SIG-M5 treated with dmso at 0.1 percent for 504 hours (cell line): ENCODE measurements around the gene IMP4.

ENCODE experiments used
- DNase-seq: peaks from one replicate; lab custom pipeline; 2025; ENCODE audit not compliant: unreplicated experiment; lab: John Stamatoyannopoulos, UW

Gene IMP4

DNA sequence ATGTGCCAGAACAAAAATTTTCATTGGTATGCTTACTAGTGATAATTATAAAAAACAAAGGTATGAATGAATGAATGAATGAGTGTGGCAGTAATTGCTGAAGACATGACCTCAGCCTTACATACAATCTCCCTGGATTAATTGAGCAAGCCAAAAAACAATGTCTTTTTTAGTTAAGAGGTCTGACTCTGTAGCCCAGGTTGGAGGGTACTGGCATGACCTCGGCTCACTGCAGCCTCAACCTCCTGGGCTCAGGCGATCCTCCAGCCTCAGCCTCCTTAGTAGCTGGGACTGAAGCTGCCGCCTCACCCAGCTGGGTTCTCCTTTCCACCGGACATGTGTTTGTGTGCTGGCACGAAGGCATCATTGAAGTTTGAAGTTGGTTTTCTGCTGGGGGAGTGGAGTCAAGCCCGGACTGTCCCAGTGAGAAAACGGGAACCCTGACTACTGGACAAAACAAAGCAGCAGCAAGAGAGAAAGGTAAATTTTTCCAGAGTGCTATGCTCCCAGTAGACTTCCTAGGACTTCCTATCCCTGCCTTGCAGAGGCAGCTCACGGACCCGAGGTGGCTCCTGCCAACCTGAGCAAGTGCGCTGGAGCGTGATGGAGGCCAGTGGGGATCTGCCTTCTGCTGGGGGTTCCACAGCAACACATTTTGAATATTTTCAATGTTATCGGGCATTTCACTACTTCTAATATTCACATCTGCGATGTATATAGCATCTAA lies 6.4 kb upstream of the IMP4 start:
- DNase-seq: no peak

DNA sequence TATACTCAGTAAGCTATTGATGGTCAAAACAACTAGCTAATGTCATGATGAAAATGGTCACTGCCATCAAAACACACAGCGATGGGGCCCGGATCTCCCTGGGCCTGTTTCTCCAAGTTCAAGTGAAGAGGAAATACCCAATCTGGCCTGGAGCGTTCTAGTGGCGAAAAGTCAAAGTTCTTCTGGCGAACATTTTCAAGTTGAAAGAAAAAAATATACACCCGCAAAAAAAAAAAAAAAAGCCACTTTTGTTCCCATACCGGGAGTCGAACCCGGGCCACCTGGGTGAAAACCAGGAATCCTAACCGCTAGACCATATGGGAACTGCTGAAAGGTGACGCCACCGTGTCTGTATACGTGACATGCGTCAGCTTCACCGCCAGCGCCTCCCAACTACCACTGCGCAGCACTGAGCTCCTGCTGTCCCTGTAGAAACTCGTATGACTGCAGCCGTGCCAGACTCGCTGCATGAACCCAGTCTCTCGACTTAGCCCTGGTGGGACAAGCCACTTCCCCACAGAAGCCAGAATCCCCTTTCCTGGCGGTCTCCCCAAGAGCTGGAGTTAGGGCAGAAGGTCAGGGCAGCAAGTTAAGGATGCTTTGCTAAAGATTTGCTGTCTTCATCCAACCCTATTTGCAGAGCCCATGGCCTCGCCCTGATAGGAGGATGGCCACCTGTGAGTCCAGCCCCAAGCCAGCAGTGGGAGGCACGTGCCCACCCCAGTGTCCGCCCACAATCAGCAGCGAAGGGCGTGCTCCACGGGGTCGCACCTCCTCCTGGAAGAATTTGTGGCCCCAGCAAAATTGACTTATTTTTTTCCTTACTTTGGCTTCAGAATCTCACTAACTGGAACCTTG lies 5.6 kb upstream of the IMP4 start:
- DNase-seq: peak; percentile 38

DNA sequence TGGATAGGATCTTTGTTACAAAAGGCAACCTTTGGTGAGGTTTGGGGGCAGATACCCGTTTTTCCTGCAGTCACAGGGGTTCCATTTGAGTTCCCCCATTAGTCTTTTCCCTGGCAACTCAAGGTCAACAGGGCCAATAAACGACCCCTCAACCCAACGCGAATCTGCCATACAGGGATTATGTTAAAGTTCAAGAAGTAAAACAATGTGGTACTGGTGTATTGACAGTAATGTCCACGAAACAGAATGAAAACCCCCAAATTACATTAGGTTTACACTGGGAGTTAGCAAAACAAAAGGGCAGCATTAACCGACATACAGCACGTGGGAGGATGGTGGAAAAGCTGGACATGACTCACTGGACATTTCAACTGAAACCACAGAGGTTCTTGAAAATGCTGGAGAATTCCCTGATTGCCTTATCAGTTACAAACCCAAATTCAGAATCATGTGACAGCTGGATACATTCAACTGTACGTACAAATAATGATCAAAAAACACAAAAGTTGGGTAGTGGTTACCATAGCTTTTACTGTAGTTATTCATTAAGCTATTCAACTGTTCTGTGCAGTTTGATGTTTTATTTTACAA lies 4.9 kb upstream of the IMP4 start:
- no peak for DNase-seq

DNA sequence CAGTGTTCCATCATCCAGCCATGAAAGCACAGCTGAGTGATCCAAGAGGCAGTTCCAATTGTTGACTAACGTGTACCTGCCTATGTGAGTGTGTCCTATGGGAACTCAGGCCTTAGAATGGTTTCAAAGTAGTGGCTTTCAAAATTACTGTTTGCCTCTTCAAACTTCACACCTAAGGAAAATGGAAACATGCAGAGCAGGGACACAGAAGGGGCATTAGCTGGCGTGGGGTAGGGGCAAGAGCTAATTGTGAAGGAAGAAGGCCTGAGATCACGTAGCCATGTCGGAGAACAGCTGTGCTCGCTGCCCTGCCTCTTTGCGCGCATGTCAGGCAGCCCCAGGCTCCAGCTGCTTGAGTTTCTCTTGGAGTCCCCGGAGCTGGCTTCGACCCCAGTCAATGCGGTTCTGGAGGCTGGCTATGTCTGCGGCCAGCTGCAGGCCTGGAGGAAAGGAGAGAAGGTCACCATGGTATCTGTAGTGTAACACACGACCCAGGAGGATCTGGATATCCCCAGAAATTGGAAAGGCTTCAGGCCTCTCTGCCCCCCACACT lies 3.8 kb upstream of the IMP4 start:
- DNase-seq: no peak

DNA sequence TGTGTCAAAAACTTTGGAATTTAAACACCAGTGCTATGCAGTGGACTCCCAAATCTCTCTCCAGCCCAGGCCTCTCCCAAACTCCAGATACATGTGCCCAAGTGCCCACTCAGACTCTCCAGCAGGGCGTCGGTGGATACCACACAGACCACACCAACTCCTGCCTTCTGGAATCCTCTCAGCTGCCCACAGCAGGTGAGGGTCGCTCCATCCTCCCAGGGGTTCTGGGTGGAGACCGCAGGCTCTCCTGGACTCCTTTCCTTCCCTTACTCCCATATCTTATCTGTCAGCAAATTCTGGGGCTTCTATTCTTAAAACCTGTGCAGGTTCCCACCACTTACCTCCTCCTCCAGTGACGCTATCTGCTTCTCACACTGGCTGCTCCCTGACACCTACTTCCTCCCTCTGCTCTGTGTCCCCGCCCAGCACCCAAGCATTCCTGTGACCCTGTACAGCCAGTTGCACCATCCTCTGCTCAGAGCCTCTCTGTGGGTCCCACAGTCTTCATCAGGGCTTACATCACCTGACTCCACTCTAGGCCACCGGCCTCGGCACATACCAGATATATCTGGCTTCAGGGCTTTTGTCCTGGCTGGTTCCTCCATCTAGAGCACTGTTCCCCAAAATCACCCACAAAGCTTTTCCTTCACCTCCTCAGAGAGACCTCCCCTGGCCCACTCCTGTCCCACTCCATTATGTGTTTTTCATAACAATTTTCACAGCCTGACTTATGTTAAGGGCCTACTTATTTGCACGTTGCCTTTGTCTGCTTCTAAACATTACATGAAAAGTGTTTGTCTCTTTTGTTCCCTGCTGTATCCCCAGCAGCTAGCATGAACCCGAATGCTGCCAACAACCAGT lies 2.6 kb upstream of the IMP4 start:
- peak; percentile 53 for DNase-seq

DNA sequence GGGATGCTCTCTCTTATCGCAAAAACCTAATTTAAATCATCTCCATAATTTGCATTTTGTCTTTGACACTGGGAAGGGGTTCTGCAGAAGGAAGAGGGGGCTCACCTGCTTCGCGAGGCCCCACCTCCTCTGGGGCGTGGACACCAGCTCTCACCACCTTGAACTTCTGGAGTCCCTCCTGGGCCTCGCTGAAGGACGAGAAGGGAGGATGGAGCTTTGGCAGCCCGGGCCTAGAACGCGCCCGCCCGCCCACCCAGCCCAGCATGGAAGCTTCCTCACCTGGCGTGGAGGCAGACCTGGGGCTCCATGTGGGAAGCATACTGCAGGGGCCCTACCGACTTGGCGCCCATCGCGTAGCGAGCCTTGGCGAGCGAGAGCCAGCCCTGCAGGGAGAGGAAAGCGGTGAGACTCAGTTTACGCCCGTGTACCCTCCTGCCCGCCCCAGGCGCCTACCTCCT lies 1.1 kb upstream of the IMP4 start:
- peak; percentile 20 for DNase-seq

DNA sequence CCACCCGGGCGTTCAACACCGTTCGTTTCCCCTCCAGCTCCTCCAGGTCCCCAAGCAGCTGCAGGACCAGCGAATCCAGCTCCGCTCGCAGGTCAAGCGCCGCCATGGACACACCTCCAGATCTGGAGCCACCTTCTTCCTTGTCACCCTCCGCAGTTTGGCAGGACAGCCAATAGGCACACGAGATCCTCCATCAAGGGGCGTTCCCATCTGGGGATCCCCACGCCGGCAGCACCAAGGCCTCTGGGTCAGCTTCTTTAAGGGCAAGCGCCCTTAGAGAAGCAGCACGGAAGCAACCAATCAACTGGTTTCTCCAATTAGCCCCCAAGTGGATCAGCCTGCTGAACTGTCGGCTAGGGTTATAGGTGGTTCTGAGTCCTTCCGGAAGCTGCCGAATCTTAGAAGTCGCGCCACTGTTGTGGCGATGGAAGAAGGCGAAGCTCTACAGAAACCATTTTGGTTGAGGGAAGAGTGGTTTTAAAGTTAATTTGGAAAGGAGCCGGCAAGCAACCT lies 621 bp upstream of the IMP4 start:
- peak; percentile 97 for DNase-seq

DNA sequence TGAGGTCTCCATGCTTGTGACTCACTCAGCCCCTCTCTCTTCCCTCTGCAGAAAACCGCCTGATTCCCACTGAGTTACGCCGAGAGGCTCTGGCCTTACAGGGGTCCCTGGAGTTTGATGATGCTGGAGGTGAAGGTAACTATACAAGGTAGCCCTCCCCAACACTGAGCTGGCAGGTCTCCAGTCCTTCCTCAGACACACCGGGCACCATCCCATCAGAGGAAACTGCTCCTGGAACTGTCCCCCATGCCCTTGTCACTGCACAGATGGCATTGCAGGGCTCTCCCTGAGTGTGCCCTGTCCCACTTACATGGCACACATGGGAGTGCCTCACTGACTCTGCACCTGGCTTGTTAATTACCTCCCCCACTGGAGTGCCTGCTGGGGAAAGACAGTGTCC lies 1.9 kb downstream of the IMP4 start:
- no peak for DNase-seq

DNA sequence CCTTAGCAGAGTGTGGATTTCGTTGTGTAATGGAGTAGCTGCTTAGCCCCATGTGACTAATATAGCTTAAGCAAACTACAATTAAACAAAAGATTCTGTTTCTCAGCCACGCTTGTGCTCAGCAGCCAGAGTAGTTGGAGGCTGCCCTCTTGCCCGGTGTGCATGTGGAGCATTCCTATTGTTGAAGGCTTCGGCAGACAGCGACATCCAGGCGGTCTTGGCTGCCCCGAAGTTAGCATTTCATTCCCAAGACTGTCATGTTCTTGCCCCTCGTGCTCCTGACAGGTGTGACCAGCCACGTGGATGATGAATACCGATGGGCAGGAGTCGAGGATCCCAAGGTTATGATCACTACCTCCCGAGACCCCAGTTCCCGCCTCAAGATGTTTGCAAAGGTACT lies 2.4 kb downstream of the IMP4 start:
- no peak for DNase-seq

DNA sequence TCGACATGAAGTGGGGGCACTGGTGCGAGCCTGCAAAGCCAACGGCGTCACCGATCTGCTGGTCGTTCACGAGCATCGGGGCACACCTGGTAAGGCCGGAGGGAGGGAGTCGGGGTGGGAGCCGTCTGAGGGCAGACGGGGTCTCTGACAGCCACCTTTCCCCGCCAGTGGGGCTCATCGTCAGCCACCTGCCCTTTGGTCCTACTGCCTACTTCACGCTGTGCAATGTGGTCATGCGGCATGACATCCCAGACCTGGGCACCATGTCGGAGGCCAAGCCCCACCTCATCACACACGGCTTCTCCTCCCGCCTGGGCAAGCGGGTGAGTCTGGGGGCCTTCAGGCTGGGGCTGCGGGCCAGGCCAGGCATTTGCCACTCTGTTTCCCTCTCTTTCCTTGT lies 2.9 kb downstream of the IMP4 start:
- no peak for DNase-seq

DNA sequence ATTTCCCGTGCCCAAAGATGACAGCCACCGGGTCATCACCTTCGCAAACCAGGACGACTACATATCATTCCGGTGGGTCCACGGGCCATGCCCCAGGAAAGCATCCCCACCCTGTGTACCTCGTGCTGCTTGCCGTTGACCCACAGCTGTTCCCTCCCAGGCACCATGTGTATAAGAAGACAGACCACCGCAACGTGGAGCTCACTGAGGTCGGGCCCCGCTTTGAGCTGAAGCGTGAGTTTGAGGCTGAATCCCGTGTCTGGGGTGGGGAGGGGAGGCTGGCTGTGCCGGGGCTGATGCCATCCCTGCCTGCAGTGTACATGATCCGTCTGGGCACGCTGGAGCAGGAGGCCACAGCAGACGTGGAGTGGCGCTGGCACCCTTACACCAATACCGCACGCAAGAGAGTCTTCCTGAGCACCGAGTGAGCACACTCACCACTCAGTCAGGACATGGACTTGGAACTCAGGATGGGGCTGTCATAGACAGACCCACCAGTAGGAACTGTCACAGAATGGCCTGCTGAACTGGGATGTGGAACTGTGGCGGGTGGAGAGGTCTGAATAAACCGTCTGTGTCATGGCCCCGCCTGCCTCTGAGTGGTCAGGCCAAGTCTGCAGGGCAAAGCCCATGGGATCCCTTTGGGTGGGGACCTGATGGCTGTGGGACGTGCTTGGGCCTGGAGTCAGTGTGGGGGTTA lies 3.5 kb downstream of the IMP4 start:
- no peak for DNase-seq

DNA sequence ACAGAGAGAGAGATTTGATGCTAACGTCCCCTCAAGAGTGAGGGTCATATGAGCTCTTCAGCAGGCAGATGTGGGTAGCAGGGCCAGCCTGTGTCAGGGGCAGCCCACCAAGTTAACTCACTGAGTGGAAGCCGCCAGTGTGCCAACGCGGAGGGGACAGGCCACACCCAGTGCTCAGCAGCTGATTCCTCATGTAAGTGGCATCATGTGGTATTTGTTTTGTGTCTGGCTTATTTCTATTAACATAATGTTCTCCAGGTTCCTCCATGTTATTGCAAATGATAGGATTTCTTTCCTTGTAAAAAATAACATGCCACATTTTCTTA lies 4.0 kb downstream of the IMP4 start:
- no peak for DNase-seq

DNA sequence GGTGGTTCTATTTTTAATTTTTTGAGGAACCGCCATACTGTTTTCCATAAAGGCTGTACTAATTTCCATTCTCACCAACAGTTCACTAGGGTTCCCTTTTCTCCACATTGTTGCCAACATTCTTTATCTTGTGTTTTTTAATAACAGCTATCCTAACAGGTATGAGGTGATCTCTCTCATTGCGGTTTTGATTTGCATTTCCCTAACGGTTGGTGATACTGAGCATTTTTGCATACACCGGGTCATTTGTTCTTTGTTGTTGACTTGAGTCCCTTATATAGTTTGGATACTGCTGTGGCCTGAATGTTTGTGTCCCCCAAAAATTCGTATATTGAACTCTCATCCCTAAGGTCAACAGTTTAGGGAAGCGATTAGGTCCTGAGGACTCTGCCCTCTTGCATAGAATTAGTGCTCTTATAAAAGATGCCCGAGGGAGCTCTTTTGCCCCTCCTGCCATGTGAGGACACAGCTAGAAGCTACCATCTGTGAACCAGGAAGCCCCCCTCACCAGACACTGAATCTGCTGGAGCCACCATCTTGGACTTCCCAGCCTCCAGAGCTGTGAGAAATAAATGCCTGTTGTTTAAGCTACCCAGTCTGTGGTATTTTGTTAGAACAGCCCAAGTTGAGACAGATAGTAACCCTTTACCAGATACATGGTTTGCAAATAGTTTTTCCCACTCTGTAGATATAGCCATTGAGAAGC lies 4.7 kb downstream of the IMP4 start:
- DNase-seq: no peak

DNA sequence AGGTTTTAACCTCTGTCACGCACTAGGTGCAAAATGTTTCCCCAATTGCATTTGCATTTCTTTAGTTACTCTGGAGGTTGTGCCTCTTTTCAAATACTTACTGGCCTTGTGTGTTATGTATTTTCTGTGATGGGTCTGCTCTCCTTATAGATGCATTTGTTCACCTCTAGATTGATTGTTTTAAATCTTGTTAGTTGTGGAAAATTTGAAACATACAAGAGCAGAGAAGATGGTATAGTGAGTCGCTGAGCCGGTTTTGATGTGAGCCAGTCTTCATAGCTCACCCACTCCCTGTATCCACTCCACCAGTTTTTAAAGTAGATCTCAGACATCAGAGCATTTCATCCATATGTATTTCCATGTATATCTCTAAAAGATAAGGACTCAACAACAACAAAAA lies 6.5 kb downstream of the IMP4 start:
- DNase-seq: no peak

DNA sequence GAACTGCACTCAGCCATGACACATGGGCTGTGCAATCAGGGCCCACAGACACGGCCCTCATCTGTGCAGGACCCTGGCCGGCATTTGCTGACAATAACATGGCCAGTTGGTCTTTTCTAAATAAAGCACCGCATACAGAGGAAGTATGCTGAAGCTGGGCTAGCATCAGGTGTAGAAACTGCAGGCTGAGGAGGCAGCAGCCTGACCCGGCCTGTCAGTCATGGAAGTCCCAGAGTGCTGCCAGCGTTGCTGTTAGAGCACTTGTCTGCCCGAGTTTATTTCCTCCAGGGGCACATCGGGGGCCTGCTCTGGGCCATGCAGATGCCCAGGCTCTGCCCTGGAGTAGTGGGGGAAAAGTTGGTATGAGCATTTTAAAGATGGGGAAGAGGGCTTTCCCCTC lies 9.0 kb downstream of the IMP4 start:
- DNase-seq: no peak

DNA sequence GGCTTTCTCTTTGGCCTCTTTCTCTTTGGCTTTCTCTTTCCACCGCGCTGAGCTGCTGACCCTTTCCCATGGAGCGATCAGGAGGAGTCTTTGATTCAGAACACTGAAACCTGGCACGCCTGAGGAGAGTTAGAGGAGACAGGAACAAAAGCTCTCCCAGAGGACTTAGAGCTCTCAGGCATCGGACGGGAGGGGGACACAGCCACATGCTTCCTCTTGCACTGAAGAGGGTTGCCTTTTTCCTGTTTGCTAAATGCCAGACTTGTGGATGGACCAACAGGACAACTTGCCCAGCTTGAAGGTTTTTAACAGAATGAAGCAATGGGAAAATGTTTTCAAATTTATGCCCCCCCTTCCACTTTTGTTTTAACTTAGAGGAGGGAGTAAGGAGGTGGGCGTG lies 9.5 kb downstream of the IMP4 start:
- DNase-seq: no peak

DNA sequence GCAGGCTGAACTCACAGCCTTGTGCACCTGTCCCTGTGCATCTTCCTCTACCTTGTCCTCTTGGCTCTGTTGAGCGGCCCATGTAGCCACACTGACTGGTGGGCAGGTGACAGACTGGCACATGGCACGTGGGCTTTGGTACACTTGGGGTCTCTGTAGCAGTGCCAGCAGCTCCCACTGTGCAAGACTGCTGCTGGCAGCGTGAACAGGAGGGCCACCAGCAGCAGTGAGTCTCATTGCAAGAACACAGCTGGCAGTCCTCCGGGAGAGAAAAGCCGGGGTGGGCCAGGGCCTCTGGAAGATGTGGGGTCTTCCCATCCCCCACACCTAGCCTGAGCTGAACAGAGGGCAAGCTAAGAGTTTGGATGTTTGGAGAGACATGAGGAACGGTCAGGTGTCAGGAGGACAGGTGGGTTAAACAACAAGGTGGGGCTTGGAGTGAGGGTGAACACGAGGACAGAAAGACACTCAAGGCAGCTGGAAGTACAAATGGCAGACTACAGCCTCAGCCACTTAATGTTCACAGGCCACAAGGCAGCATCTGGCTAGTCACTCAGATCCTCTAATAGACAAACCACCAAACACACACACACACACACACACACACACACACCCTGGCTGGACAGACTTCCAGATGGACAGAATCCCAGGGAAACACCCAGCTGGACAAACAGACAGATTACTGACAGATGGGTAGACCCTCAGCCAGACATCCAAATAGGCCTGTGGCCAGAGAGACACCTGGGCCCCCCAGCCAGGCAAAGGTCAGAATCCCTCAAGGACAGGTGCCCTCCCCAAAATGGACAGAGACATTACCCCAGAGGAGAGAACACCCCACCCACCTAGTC lies 10.8 kb downstream of the IMP4 start:
- DNase-seq: no peak

DNA sequence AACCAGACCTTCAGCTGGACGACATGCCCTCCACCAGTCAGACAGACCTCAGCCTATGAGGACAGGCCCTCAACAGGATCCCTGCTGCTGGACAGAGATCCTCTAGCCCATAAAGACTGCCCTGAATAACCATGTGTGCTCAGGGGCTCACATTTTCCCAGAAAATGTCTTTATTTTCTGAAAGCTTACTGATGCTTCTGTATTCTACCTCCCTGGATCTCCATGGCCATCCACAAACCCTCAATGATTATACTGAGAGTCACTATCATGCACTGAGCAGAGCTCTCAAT lies 11.4 kb downstream of the IMP4 start:
- no peak for DNase-seq

DNA sequence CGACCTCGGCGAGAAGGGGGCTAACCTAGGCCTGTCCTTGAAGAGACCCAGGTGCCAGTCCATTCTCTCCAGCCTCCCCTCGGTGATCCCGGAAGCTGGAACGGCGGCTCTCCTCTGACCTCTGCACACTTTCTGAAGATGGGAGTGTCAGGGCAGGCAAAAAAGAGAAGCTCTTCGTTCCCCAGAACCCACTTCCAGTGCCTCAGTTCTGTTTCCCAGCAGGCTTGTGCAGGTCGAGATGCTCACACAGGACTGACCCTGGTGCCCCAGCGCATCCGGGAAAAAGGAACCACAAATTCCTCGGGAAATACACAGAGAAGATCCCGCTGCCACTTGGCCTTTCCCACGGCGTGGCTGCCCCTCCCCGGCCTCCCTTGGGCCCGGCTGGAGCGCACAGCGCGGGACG lies 12.5 kb downstream of the IMP4 start:
- DNase-seq: no peak
